KBM-7 (cell line): ENCODE results near the gene CNTNAP2.

ENCODE experiments used
- DNase-seq: peaks from one replicate; pipeline ENCODE4 v3.0.0-alpha.2; 2015
- in situ Hi-C: fragments of 300-500 bp; cut with MboI; formaldehyde crosslinking; loops from 2 replicates; pipeline ENCODE4 v1.14.3; 2020; ENCODE audit warnings: low sequenced_read_pairs, low pct_unique_long_range_greater_than_20kb, mixed read lengths

CNTNAP2 gene

DNA sequence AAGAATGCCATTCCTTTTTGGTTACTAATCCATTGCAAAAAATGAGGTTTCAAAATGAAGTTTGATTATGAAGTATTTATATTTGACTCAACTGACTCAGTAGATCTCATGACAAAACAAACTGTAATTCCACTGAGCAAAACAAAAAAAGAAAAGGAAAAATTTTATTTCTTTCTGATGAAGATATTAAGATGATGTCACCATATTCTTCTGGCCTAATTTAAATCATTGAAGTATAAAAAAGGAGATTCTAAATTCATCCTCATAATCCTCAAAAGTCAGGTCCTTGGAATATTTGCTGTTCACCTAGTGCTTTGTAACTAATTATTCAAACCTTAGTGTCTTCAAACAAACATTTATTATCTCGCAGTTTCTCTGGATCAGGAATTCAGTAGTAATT is 1183.7 kb downstream of the CNTNAP2 start:
- DNase-seq, result no peak
- in situ Hi-C loops, result no loop called here

DNA sequence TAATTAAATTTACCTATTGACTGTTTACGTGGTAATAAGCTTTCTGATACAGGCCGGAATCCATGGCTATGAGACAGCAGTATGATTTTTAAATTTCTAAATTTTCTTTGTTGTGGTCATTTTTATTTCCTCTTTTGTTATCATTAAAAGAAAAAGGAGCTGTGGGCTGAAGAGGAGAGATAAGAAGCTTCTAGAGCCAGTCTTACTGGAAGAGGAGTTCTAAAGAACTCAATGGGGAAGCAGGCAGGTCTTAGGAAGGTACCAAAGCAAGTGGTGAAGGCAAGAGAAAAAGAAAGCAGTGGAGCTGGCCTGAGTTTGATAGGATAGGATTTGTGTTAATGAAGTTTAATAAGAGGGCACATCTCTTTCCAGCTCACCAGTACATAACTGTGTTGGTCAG is 1187.8 kb downstream of the CNTNAP2 start:
- DNase-seq, result no peak
- in situ Hi-C loops, result no loop called here

DNA sequence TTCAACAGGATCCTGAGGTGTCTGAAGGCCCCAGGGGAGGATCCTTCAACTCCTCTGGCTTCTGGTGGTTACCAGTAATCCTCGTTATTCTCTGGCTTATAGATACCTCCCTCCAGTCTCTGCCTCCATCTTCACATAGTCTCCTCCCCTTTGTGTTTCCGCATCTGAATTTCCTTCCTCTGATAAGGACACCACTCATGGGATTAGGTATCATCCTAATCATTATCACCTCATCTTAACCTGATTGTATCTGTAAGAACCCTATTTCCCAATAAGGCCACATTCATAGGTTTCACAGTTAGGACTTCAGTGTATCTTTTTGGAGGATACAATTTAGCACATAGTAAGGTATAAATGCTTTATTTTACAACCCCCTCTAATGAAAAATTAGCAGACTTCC is 1189.2 kb downstream of the CNTNAP2 start:
- no peak for DNase-seq
- in situ Hi-C loops, result no loop called here

DNA sequence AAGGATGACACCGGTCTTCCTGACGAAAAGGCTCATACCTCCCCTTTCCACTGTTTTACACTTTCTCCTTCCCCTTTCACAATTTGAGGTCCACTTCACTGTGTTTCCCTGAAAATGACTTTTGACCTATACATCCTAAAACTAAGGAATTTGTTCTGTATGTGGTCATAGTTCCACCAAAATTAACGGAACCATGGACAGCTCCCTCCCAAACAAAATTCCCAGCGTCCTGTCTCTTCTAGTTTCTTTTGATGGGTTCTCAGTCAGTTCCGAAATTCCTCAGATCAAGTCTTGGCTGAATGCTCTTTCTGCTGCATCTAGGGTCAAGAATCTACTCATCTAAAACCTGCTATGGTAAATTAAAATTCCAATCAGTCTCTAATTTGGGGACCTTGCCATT is 1191.9 kb downstream of the CNTNAP2 start:
- no peak for DNase-seq
- in situ Hi-C loops, result no loop called here

DNA sequence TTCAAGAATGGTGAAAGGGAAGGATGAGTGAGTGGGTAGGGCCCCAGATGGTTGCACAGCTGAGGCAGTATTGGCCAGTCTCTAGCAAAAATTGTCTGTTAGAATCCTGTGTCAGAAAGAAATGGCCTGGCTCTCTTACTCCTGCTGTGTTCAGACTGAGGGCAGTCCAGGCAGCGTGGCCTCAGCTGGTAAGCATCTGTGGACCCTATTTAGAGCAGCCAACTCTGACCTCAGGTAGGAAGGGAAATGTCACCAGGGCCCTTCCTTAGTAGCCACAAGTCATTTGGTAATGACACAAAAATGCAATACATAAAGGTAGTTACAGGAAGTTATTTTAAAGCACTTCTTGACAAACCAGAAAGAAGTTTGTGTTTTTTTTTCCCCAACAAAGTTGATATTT is 1194.7 kb downstream of the CNTNAP2 start:
- in situ Hi-C loops, result no loop called here
- DNase-seq, result no peak

DNA sequence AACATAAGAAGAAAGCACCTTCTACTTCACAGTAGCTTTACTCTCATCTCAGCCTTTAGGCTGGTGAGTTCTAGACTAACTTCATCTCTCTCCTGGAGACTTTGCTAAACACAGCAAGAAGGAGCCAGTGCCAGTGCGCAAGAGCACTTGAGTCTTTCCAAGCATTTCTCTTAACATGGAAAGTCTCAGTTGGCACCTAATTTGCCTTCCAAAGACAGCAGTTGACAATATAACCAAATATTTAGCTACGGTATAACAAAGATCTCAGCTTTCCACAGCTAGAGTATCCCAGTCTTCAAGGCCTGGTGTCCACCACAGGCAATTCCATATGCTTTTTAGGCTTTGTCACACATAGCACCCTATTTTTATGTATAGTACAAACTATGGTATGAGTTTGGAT is 1204.9 kb downstream of the CNTNAP2 start:
- DNase-seq, result no peak
- in situ Hi-C loops, result no loop called here

DNA sequence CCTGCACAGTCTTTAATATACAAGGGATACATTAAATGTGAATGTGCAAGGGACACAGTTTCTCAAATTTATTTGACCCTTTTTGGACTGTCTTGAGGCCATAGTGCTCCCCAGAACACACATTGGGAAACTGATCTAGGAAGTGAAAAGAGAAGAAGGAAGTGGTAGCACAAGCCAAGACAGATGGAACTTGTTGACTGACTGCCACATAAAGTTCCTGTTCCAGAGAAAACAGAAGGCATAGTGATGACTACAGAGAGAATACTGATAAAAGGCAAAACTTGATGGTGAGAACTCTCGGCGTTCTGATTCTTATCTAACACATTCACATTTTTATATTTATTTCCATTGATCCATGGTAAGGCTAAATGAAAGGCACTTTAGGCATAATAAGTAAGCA is 1216.4 kb downstream of the CNTNAP2 start:
- no peak for DNase-seq
- in situ Hi-C loops, result no loop called here

DNA sequence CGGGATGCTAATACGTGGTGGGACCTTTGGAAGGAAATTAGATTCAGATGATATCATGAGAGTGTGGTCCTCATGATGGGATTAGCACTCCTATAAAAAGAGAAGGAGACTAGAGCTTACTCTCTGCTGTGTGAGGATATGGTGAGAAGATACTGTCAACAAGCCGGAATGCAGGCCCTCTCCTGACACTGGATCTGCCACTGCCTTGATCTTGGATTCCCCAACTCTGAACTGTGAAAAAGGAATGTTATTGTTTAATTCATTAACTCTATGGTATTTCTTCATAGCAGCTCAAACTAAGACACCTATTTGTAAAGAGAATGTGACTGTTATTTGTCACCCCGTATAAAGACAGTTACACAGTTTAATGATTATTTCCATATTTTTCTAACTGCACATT is 1246.5 kb downstream of the CNTNAP2 start:
- DNase-seq, result no peak
- in situ Hi-C loops, result no loop called here

DNA sequence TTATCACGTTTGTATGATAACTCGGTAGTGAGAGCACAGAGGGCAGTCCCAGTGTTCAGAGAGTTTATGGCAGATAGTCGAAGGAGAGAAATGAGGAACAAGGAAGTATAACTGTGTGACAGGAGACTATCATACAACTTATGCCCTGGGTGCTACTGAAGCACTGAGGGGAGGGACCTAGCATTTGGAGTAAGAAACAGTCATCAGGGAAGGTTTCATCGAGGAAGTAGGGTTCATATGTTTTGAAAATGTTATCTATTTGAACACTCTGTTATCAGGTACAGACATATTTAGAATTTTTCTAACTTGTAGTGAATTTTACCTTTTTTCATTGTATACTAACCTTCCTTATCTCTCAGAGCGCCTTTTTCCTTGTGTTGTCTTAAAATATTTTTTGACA is 1259.6 kb downstream of the CNTNAP2 start:
- DNase-seq, result no peak
- in situ Hi-C loops, result no loop called here

DNA sequence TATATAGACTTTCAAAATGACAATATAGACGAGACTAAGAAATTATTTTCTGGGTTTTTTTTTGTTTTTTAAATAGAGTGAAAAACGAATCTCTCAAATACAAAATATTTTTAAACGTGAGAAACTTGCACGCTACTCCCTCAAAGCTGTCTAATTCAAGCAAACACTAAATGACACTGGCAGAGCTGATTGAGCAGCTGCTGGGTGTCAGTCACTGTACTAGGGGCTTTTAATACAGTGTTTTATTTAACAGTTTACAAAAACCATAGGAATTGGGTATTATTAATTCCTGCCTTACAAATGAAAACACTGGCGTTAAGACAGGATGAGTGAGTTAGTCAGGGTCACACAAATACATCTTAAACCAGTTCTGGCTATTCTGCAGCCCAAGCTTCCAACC is 1264.3 kb downstream of the CNTNAP2 start:
- in situ Hi-C loops, result no loop called here
- DNase-seq, result no peak

DNA sequence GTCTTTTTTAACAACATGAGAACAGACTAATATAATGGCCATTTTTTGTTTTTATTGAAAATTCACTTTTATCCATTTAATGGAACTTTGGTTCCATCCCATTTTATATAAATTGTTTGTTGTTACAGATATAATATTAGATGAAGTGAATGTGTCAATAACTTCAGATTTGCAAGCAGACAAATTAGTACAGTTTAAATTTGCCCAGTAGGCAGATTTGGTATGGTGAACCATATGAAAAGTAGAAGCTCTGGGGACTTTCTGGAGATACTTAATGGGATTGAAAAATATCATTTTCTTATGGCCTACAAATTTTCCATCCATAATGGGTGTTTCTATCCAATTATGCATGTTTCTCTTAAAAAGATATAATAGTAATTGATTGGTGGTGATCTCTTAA is 1277.7 kb downstream of the CNTNAP2 start:
- in situ Hi-C loops, result no loop called here
- DNase-seq, result no peak

DNA sequence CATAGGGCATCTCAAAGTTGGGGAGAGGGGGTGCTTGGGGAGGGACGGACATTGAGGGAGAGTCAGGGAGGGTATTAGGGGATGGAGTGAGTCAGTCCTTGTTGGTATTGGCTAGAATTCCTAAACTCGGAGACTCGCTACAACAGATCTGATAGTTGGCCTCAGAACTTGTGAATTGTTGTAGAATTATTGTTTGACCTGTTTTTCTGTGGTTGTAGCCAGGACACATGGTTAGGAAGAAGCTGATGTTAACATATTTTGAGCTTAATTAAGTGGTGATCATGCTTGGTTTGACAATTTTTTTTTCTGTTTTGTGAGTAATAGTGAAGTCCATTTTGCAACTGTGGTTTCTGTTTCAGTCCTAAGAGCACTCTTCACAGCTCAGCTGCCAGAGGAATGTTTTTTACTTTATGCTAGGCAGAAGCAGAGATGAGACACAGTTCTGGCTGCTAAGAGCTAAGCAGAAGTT is 1283.7 kb downstream of the CNTNAP2 start:
- no peak for DNase-seq
- in situ Hi-C loops, result no loop called here

DNA sequence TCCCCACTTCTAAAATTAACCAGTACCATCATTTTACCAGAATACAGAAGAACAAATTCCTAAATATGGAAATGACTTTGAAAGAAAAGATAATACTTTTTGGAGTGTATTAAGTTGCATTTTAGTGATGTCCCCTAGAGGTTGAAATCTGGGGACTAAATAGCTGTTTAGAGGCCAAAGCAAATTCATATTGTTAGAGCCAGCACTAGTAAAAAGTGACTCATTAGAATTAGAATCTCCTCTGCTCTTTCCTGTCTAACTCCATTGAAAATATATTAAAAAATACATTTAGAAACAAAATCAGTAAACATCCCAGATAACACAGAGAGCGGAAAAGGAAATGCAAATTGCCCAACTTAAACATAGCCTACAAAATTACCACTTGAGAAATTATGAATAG is 1284.3 kb downstream of the CNTNAP2 start:
- in situ Hi-C loops, result no loop called here
- DNase-seq, result no peak

DNA sequence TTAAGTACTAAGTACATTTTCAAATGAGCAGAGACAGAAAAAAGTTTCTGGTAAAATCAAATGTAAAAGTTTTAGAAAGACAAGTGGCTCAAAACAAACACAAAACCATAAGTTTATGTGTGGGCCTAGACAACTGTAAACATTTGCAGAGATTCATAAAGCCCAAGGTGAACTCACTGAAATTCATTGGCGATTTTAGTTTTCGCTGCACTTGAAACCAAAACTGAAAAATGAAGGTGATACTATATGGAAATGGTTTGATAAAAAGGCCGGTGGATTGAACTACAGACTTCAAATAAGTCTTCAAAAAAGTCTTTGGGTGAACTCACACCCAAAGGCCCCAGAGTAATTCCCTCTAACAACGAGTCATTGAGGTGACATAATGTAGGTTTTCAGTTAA is 1289.0 kb downstream of the CNTNAP2 start:
- in situ Hi-C loops, result no loop called here
- no peak for DNase-seq

DNA sequence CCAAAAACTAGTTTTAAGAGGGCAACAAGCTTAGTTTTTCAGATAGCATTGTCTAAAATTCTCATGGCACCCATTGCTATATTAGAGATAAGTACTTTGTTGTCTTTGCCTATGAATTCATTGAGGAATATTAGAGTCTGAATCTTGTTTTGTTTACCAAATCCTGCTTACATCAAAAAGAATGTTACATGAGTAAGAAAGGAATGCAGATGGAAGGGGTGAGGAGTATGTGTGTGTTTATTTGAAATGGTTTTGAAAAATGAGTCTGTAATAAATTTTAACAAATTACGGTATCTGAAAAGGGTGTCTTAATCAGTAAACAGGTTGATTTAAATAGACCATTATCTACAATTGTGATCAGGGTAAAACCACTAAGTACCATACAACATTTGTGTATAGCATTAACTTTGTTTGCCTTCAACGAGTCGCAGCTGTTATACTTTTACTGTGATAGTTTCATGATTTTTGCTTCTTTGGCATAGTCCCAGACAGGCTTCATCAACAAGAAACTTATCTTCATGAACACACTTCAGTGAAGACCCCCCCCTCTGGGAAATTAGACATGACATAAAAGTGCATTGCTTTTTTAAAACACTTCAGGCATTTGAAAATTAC is 1290.0 kb downstream of the CNTNAP2 start:
- DNase-seq, result no peak
- in situ Hi-C loops, result no loop called here

DNA sequence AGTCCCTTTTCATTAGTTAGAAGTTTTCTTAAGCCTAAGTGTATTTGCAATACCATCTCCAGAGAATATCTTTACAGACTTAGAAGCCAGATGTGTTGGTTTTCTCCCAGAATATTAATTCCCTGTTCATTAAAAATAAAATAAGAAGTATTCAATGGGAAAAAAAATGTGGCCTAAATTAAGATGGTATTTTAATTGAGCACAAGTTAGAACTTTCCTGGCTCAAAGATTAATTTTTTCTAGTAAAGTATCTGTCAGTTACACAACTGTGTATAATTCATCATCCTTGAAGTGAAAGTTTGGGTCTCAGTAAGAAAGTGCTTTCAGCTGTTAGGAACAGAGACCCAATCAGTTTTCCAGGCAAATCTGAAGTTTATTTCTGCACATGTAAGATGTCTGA is 1294.5 kb downstream of the CNTNAP2 start:
- in situ Hi-C loops, result no loop called here
- DNase-seq, result no peak

DNA sequence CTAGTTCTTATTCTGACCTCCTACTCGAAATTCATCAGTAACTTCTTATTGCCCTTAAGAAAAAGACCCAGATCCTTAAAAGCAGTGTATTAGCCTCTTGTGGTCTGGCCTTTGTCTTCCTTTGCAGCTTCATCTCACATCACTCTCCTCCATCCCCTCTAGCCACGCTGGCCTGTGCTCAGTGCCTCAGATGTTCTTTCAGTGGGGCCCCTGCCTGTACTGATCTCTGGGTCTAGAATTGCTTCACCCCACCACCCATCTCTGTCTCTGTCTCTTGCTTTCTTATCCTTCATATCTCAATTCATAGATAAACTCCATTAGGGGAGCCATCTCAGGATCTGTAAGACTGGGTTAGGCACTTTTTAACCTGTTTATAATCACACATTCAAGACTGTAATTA is 1295.5 kb downstream of the CNTNAP2 start:
- DNase-seq, result no peak
- in situ Hi-C loops, result no loop called here

DNA sequence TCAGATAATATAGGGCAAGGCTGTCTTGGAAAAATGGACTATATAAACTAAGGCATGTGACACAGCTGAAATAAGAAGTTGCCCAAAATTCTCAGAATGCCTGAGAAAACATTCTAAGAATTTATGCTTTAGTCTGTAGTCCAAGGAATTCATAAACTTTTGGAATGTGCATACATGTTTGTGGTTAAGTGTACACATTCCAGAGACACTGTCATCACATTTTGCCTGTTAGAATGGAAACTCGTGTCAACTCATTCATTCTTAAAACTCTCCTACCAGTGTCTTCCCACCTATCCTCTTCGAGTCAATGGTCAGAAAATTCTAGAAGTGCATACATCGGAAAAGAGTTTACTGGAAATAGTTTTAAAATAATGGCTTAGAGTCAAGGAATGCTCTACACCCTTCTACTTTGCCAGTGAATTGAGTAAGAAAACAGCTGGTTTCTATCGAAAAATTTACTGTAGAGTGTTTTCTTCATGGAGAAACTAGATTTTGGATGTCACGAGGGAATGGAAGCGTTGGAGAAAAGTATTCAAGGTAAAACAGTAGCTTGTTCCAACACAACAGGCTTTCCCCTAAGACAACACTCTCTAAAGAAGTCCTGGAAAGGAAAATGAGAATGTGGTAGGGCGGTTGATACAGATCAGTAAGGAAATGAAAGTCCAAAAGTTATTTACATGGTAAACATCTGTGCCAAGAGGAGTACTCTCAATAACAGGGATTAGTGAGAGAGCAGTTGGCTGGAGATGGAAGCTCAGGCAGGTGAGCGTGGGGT is 1296.4 kb downstream of the CNTNAP2 start:
- in situ Hi-C loops, result no loop called here
- no peak for DNase-seq

DNA sequence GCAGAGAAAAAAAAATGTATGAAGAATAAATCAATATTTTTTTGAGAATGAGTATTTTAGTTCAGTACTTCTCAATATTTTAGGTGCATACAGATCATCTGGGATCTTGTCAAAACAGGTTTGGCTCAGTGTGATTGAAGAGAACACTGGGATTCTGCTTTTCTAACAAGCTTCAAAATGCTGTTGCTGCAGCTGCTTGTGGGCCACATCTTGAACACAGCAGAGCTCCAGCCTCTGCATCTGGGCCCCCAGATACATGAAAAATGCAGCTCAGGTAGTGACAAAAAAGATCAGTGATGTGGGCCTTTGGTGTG is 1296.9 kb downstream of the CNTNAP2 start:
- DNase-seq, result no peak
- in situ Hi-C loops, result no loop called here

DNA sequence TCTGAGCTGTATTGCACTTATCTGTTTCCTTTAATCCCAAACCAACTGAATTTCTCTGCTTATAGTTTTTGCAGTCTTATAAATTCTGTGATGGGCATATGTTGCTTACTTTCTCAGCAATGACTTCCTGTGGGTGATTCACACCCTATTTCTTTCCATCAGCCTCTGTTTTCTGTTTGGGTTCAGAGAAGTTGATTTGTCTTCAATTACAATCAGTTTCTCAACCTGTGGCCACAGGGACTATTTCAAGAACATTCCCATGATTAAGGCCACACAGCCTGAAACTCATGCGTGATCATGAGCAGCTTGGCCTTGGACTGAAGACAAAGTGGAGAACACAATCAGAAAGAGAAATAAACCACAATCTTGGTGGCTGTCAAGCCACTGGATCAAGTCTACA is 1299.4 kb downstream of the CNTNAP2 start:
- no peak for DNase-seq
- in situ Hi-C loops, result no loop called here

DNA sequence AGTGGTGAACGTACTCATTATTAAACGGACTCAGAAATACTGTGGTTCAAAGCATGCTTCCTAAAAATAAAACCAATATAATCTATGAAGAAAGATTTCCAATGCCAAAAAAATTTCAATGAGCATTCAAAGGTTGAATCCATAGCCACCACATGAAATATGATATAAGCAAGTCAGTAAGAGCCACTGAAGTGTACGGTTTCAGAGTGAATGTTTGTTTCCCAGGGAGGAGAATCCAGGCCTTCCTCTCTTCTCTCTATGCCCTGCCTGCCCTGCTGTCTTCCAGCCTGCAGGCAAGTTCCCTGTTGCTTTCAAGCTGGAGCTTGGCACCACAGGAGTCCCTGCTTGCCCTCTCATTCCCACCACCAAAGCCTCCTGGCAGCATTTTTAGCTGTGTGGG is 1302.4 kb downstream of the CNTNAP2 start:
- DNase-seq, result no peak
- in situ Hi-C loops, result no loop called here
